CMK (cell line): ENCODE results near the gene NDST1.
"Not testable (repeated sequence)": the region's sequence is repeated elsewhere in the genome, so short reads cannot be mapped to it uniquely, and the experiment has no call there.

ENCODE experiments used
- DNase-seq: peaks from one replicate; pipeline ENCODE4 v3.0.0-alpha.2; 2010; ENCODE audit warnings: low read depth

The NDST1 gene

GRCh38 chr5:150507474-150508276 is at the start of gene NDST1:
Gene NDST1, plus strand, starts transcription at chr5:150508131. Its CDS starts 13,124 bp downstream, at chr5:150521255.
- DNase-seq: no peak

- DNase-seq: no peak
Observed at GRCh38 chr5:150458802-150459557, 49.0 kb upstream of the NDST1 start.

- no peak for DNase-seq
Observed at GRCh38 chr5:150460781-150461180, 47.1 kb upstream of the NDST1 start.

- DNase-seq: no peak
Observed at GRCh38 chr5:150461231-150461630, 46.7 kb upstream of the NDST1 start.

- DNase-seq: no peak
Observed at GRCh38 chr5:150464554-150465012, 43.3 kb upstream of the NDST1 start.

- no peak for DNase-seq
Observed at GRCh38 chr5:150465927-150466326, 42.0 kb upstream of the NDST1 start.

GRCh38 chr5:150468206-150468605 is 39.7 kb upstream of the NDST1 start:
- DNase-seq: no peak

GRCh38 chr5:150469718-150470469 is 38.0 kb upstream of the NDST1 start:
- DNase-seq: no peak

- no peak for DNase-seq
Observed at GRCh38 chr5:150473673-150474358, 34.1 kb upstream of the NDST1 start.

GRCh38 chr5:150476568-150476967 is 31.4 kb upstream of the NDST1 start:
- not testable (repeated sequence) for DNase-seq

GRCh38 chr5:150479416-150479815 is 28.5 kb upstream of the NDST1 start:
- DNase-seq: no peak

- no peak for DNase-seq
Observed at GRCh38 chr5:150481708-150481965, 26.3 kb upstream of the NDST1 start.

GRCh38 chr5:150481972-150482406 is 25.9 kb upstream of the NDST1 start:
- DNase-seq: no peak

GRCh38 chr5:150484964-150485692 is 22.8 kb upstream of the NDST1 start:
- no peak for DNase-seq

GRCh38 chr5:150485693-150486401 is 22.1 kb upstream of the NDST1 start:
- no peak for DNase-seq

- DNase-seq: no peak
Observed at GRCh38 chr5:150486402-150487198, 21.3 kb upstream of the NDST1 start.

- DNase-seq: no peak
Observed at GRCh38 chr5:150487199-150488061, 20.5 kb upstream of the NDST1 start.

GRCh38 chr5:150488519-150489359 is 19.2 kb upstream of the NDST1 start:
- DNase-seq: no peak
